Stimulated activated CD8-positive, alpha-beta memory T cell treated with anti-CD3 and anti-CD28 coated beads, Interleukin-4, amount 100 ng/mL, for 24 hours (primary cell): ENCODE results near the gene STRN3.
A peak's percentile ranks its signal among the peaks of the same experiment; 100 is the strongest.
"Not testable (repeated sequence)": the region's sequence is repeated elsewhere in the genome, so short reads cannot be mapped to it uniquely, and the experiment has no call there.

Experiments
- DNase-seq: peaks from one replicate; pipeline ENCODE4 v3.0.0-alpha.2; 2020; ENCODE audit warnings: low read depth

STRN3 gene

GRCh38 chr14:31037709-31038221 lies 11.6 kb upstream of the STRN3 start:
- no peak for DNase-seq

GRCh38 chr14:31036552-31036951 lies 10.4 kb upstream of the STRN3 start:
- DNase-seq = no peak

- DNase-seq = no peak
Observed at GRCh38 chr14:31030469-31030868, 4.3 kb upstream of the STRN3 start.

- DNase-seq = no peak
Observed at GRCh38 chr14:31029016-31029970, 3.1 kb upstream of the STRN3 start.

- no peak for DNase-seq
Observed at GRCh38 chr14:31027847-31028246, 1.7 kb upstream of the STRN3 start.

- DNase-seq = peak; percentile 88
Observed at GRCh38 chr14:31026450-31027235, 464 bp upstream of the STRN3 start.

- DNase-seq = peak; percentile 19
Observed at GRCh38 chr14:31025367-31026076, 657 bp downstream of the STRN3 start, which contains the start of gene AP4S1. Gene AP4S1 (plus strand): TSS chr14:31025649. CDS start chr14:31066197, 40,548 bp downstream.

GRCh38 chr14:31024577-31025366 lies 1.4 kb downstream of the STRN3 start:
- DNase-seq = no peak

- no peak for DNase-seq
Observed at GRCh38 chr14:31024010-31024480, 2.1 kb downstream of the STRN3 start.

- DNase-seq = no peak
Observed at GRCh38 chr14:31022386-31022785, 3.8 kb downstream of the STRN3 start.

GRCh38 chr14:31021576-31021949 lies 4.6 kb downstream of the STRN3 start:
- no peak for DNase-seq

GRCh38 chr14:31020834-31021575 lies 5.2 kb downstream of the STRN3 start:
- DNase-seq = no peak

- DNase-seq = no peak
Observed at GRCh38 chr14:31018057-31018645, 8.0 kb downstream of the STRN3 start.

GRCh38 chr14:31013841-31014240 lies 12.3 kb downstream of the STRN3 start:
- no peak for DNase-seq

- no peak for DNase-seq
Observed at GRCh38 chr14:31010935-31011334, 15.2 kb downstream of the STRN3 start.

GRCh38 chr14:31009836-31010574 lies 16.2 kb downstream of the STRN3 start:
- DNase-seq = no peak

- no peak for DNase-seq
Observed at GRCh38 chr14:31006703-31007102, 19.5 kb downstream of the STRN3 start.

- DNase-seq = not testable (repeated sequence)
Observed at GRCh38 chr14:31004007-31004406, 22.2 kb downstream of the STRN3 start.

- no peak for DNase-seq
Observed at GRCh38 chr14:31003284-31003683, 22.9 kb downstream of the STRN3 start.
